Large intestine (tissue), 3 donors: ENCODE results near the gene CSNK1G1. TPM values are rescaled to one million over a fixed set of nuclear protein-coding genes. Genes with fewer than 3 reads are reported as not detected.

ENCODE experiments used
- DNase-seq, 2 donors: peaks; one replicate each; pipeline versions ENCODE4 v3.0.0 to v3.0.0-alpha.2; 2013
- H3K27ac ChIP-seq: one replicate; pipeline ENCODE4 v1.5.1; 2013; ENCODE audit warnings: low read length
- H3K27me3 ChIP-seq: 2 replicates; pipeline ENCODE4 v1.6.1; 2013; ENCODE audit warnings: low read length; ENCODE audit not compliant: control insufficient read depth, insufficient read depth
- H3K36me3 ChIP-seq: 2 replicates; pipeline ENCODE4 v1.6.1; 2013; ENCODE audit warnings: low read length; ENCODE audit not compliant: control insufficient read depth, insufficient read depth
- H3K4me1 ChIP-seq: one replicate; pipeline ENCODE4 v1.6.1; 2013; ENCODE audit warnings: low read length; ENCODE audit not compliant: control insufficient read depth, insufficient read depth
- H3K4me3 ChIP-seq: one replicate; pipeline ENCODE4 v1.5.1; 2013; ENCODE audit warnings: low read length
- H3K9me3 ChIP-seq: one replicate; pipeline ENCODE4 v1.6.1; 2013; ENCODE audit warnings: mild to moderate bottlenecking, low read depth, low read length, moderate library complexity; ENCODE audit not compliant: control insufficient read depth
- WGBS: methylation state at CpG from one replicate; pipeline ENCODE4 v1.1.5; 2013; ENCODE audit warnings: low lambda C conversion rate; ENCODE audit not compliant: insufficient coverage; 5-methylcytosine and 5-hydroxymethylcytosine counted together
- polyA plus RNA-seq: library from polyadenylated mRNA; unstranded; fragments of 120-200 nt; gene quantifications from one replicate; pipeline ENCODE4 v1.2.1, GENCODE V29; 2013

CSNK1G1 gene
- polyA plus RNA-seq, 1 donor = 11.9 TPM

- Histone ChIP-seq H3K36me3 (peaks cover 2% of the 10 kb centered on the region), H3K27me3 (no peaks in the 10 kb centered on the region), H3K4me3 (no peak overlapping the region), H3K27ac (no peak overlapping the region), H3K9me3 (no peaks in the 10 kb centered on the region), H3K4me1 (no peaks in the 10 kb centered on the region)
- no peak for DNase-seq
- 100% methylated on average over 1 of the region's 2 CpGs for WGBS
Measured at GRCh38 chr15:64305261-64305660, 50.7 kb downstream of the CSNK1G1 start.

DNA sequence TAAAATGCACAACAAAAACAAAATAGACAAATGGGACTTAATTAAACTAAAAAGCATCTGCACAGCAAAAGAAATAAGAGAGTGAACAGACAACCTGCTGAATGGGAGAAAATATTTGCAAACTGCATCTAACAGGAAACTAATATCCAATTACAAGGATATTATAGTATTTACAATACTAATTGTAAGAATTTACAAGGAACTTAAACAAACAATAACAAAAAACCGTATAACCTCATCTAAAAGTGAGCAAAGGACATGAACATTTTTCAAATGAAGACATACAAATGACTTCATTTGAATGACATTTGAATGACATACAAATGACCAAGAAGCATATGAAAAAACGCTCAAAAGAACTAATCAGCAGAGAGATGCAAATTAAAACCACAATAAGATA, 66.4 kb downstream of the CSNK1G1 start:
- Histone ChIP-seq H3K27me3 (no peaks in the 10 kb centered on the region), H3K27ac (no peak overlapping the region)
- WGBS = 92% methylated on average over 1 of the region's 2 CpGs

GRCh38 chr15:64288999-64289398, 67.0 kb downstream of the CSNK1G1 start:
- WGBS = no CpG with 5 or more reads among the region's 8 CpGs
- Histone ChIP-seq H3K9me3 (no peaks in the 10 kb centered on the region), H3K4me1 (no peaks in the 10 kb centered on the region), H3K27ac (no peak overlapping the region), H3K4me3 (no peak overlapping the region), H3K36me3 (no peaks in the 10 kb centered on the region), H3K27me3 (no peaks in the 10 kb centered on the region)
- no peak for DNase-seq

More for the DNA sequence above, 66.4 kb downstream of the CSNK1G1 start:
- H3K4me1 ChIP-seq = no peaks in the 10 kb centered on the region
- no peaks in the 10 kb centered on the region for H3K36me3 ChIP-seq
- H3K9me3 ChIP-seq = no peaks in the 10 kb centered on the region
- H3K4me3 ChIP-seq = no peak overlapping the region
- DNase-seq = no peak

DNA sequence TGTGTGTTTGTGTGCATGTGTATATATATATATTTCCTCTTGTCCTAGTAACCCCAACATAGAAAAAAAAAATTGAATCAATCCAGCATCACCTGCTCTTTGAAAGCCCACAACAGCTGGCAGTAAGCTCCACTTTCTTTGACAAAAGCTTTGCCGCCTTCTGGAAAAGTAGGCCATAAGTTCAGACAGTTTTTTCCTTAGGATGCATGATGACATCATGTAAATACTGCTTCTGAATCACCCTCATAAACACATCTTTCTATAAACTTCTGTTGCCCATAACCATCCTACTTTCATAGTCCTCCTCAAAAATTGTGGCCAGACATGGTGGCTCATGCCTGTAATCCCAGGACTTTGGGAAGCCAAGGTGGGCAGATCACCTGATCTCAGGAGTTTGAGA, 67.4 kb downstream of the CSNK1G1 start:
- Histone ChIP-seq H3K36me3 (no peaks in the 10 kb centered on the region), H3K4me1 (no peaks in the 10 kb centered on the region), H3K27me3 (no peaks in the 10 kb centered on the region), H3K4me3 (no peak overlapping the region), H3K9me3 (no peaks in the 10 kb centered on the region), H3K27ac (no peak overlapping the region)
- no peak for DNase-seq
- 100% methylated on average over 1 of the region's 1 CpG for WGBS

DNA sequence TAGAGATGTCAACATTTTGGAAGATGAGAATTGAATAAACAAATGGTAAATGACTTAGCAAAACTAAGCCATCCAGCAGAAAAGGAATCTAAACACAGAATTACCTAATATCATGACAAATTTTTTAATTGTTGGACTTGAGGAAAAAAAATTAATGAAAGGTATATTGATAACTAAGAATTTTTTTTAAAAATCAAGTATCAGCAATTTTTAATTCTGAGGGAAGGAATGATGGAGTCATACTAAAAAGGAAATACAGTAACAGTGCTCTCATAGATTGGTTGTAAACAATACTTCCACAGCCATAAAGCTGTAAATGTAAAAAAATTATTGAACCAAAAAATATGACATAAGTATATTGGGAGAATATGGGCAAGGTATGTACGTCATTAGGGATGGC, 68.0 kb downstream of the CSNK1G1 start:
- H3K9me3 ChIP-seq = no peaks in the 10 kb centered on the region
- 75% methylated on average over 1 of the region's 1 CpG for WGBS
- H3K4me1 ChIP-seq = no peaks in the 10 kb centered on the region
- no peaks in the 10 kb centered on the region for H3K27me3 ChIP-seq
- H3K27ac ChIP-seq = no peak overlapping the region
- no peaks in the 10 kb centered on the region for H3K36me3 ChIP-seq
- no peak for DNase-seq
- no peak overlapping the region for H3K4me3 ChIP-seq

DNA sequence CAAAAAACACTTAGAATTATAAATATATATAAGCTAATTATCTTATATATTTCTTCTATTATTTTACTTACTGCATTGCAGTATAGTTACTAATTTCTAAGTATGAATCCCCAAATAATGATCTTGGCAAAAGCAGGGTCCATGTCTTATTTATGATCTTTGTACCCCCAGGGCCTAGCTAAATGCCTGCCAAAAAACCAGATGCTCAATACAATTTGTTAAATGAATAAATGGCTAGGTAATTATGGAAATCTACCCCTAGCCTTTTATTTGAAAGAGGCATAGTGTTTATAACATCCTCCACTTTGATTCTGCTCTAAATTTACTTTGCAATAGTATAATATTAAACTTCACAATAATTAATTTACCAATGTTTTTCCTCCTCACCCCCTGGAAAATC, 69.5 kb downstream of the CSNK1G1 start:
- DNase-seq = no peak
- no peaks in the 10 kb centered on the region for H3K4me1 ChIP-seq
- no peaks in the 10 kb centered on the region for H3K36me3 ChIP-seq
- H3K27me3 ChIP-seq = no peaks in the 10 kb centered on the region
- no peak overlapping the region for H3K4me3 ChIP-seq
- H3K27ac ChIP-seq = no peak overlapping the region
- no peaks in the 10 kb centered on the region for H3K9me3 ChIP-seq

GRCh38 chr15:64285871-64286270, 70.1 kb downstream of the CSNK1G1 start:
- H3K27me3 ChIP-seq = no peaks in the 10 kb centered on the region
- H3K27ac ChIP-seq = no peak overlapping the region
- H3K4me3 ChIP-seq = no peak overlapping the region
- 91% methylated on average over 5 of the region's 7 CpGs for WGBS
- H3K36me3 ChIP-seq = no peaks in the 10 kb centered on the region
- no peak for DNase-seq
- H3K9me3 ChIP-seq = no peaks in the 10 kb centered on the region
- no peaks in the 10 kb centered on the region for H3K4me1 ChIP-seq

DNA sequence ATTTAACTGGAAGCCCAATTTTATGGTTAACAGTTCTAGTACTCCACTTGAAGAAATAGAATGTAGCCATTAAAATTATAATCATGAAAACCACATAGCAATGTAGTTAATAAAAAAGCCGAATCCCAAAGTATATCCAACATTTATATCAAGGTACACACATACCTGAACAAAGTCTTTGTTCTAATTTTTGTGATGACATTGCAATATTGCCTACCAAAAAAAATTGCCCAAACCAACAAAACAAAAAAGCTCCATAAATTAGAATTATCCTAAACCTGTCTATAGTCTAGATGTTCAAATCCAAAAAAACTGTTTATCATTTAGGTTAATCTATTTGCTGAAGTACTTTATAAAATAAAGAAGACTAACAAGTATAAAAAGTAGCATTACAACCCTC, 70.8 kb downstream of the CSNK1G1 start:
- Histone ChIP-seq H3K9me3 (no peaks in the 10 kb centered on the region), H3K36me3 (no peaks in the 10 kb centered on the region), H3K27ac (no peak overlapping the region), H3K27me3 (no peaks in the 10 kb centered on the region), H3K4me1 (no peaks in the 10 kb centered on the region), H3K4me3 (no peak overlapping the region)
- DNase-seq = no peak
- no CpG with 5 or more reads among the region's 1 CpG for WGBS

DNA sequence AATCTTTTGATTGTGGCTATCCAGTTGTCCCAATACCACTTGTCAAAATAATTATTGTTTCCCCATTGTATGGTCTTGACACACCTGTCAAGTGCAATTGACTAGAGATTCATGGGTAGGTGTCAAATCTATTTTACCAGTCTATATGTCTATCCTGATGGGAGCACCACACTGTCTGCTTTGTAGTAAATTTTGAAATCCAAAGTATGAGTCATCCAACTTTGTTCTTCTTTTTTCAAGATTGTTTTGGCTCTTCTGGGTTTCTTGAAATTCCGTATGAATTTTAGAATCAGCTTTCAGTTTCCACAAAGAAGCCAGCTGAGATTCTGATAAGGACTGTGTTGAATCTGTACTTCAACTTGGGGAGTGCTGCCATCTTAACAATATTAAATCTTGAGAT, 71.9 kb downstream of the CSNK1G1 start:
- DNase-seq = no peak
- no peak overlapping the region for H3K27ac ChIP-seq
- WGBS = 100% methylated on average over 1 of the region's 1 CpG
- H3K9me3 ChIP-seq = no peaks in the 10 kb centered on the region
- H3K36me3 ChIP-seq = no peaks in the 10 kb centered on the region
- H3K27me3 ChIP-seq = no peaks in the 10 kb centered on the region
- H3K4me1 ChIP-seq = no peaks in the 10 kb centered on the region
- no peak overlapping the region for H3K4me3 ChIP-seq

DNA sequence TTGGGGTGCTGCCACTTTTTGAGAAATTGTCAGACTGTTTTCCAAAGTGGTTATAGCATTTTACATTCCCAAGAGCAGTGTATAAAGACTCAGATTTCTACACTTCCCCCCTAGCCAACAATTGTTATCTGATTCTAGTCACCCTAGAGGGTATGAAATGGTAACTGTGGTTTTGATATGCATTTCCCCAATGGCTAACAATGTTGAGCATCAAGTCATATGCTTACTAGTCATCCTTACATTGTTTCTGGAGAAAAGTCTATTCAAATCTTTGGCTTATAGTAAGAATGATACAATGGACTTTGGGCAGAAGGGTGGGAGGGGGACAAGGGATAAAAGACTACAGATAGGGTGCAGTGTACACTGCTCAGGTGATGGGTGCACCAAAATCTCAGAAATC, 73.3 kb downstream of the CSNK1G1 start:
- no peaks in the 10 kb centered on the region for H3K27me3 ChIP-seq
- no peak overlapping the region for H3K27ac ChIP-seq
- H3K4me1 ChIP-seq = no peaks in the 10 kb centered on the region
- H3K4me3 ChIP-seq = no peak overlapping the region
- DNase-seq = no peak
- no peaks in the 10 kb centered on the region for H3K9me3 ChIP-seq
- H3K36me3 ChIP-seq = no peaks in the 10 kb centered on the region

GRCh38 chr15:64279131-64279530, 76.8 kb downstream of the CSNK1G1 start:
- no peaks in the 10 kb centered on the region for H3K36me3 ChIP-seq
- H3K4me3 ChIP-seq = no peak overlapping the region
- no peak for DNase-seq
- 100% methylated on average over 3 of the region's 4 CpGs for WGBS
- H3K4me1 ChIP-seq = no peaks in the 10 kb centered on the region
- no peaks in the 10 kb centered on the region for H3K27me3 ChIP-seq
- no peak overlapping the region for H3K27ac ChIP-seq
- no peaks in the 10 kb centered on the region for H3K9me3 ChIP-seq
